ENCODE results near the gene TCFL5.
"Not testable (repeated sequence)": the region's sequence is repeated elsewhere in the genome, so short reads cannot be mapped to it uniquely, and the experiment has no call there.

The TCFL5 gene

GRCh38 chr20:62849431-62849830 lies 12.2 kb downstream of the TCFL5 start:
- no peak for TF ChIP-seq CTCF (IDR thresholded peaks at IDR 0.05)
- Histone ChIP-seq H3K79me2 (no peaks in the 10 kb centered on the region), H3K27ac (no peak overlapping the region), H3K4me1 (no peaks in the 10 kb centered on the region), H3K4me2 (ENCODE audit: low read length) (no peak overlapping the region), H3K9ac (no peak overlapping the region), H3K27me3 (ENCODE audit: control insufficient read depth, insufficient read depth, low read length) (no peaks in the 10 kb centered on the region), H2AFZ (no peak overlapping the region), H3K4me3 (ENCODE audit: low read depth, low read length) (no peak overlapping the region), H3K36me3 (ENCODE audit: control insufficient read depth, insufficient read depth, low read length) (no peaks in the 10 kb centered on the region), H3K9me3 (ENCODE audit: control insufficient read depth, low read length) (no peaks in the 10 kb centered on the region)

GRCh38 chr20:62848917-62849316 lies 12.7 kb downstream of the TCFL5 start:
- H3K9me3 ChIP-seq (ENCODE audit: control insufficient read depth, low read length); H3K4me1 ChIP-seq; H2AFZ ChIP-seq; H3K27me3 ChIP-seq (ENCODE audit: control insufficient read depth, insufficient read depth, low read length); H3K27ac ChIP-seq; H3K79me2 ChIP-seq; H3K4me2 ChIP-seq (ENCODE audit: low read length); H3K36me3 ChIP-seq (ENCODE audit: control insufficient read depth, insufficient read depth, low read length); H3K4me3 ChIP-seq (ENCODE audit: low read depth, low read length); H3K9ac ChIP-seq: not testable (repeated sequence)

GRCh38 chr20:62846166-62846890 lies 15.3 kb downstream of the TCFL5 start:
- no peaks in the 10 kb centered on the region for H3K36me3 ChIP-seq (ENCODE audit: control insufficient read depth, insufficient read depth, low read length)
- no peak overlapping the region for H3K4me3 ChIP-seq (ENCODE audit: low read depth, low read length)
- H3K79me2 ChIP-seq, result no peaks in the 10 kb centered on the region
- H3K27ac ChIP-seq, result no peak overlapping the region
- H3K9me3 ChIP-seq (ENCODE audit: control insufficient read depth, low read length), result no peaks in the 10 kb centered on the region
- no peak for TF ChIP-seq CTCF (IDR thresholded peaks at IDR 0.05)
- H3K9ac ChIP-seq, result no peak overlapping the region
- no peak overlapping the region for H3K4me2 ChIP-seq (ENCODE audit: low read length)
- H2AFZ ChIP-seq, result no peak overlapping the region
- no peaks in the 10 kb centered on the region for H3K4me1 ChIP-seq
- H3K27me3 ChIP-seq (ENCODE audit: control insufficient read depth, insufficient read depth, low read length), result no peaks in the 10 kb centered on the region

- H3K79me2 ChIP-seq, result no peaks in the 10 kb centered on the region
- TF ChIP-seq CTCF (IDR thresholded peaks at IDR 0.05), result no peak
- H3K27ac ChIP-seq, result no peak overlapping the region
- no peak overlapping the region for H2AFZ ChIP-seq
- H3K9me3 ChIP-seq (ENCODE audit: control insufficient read depth, low read length), result no peaks in the 10 kb centered on the region
- no peak overlapping the region for H3K4me2 ChIP-seq (ENCODE audit: low read length)
- H3K4me1 ChIP-seq, result no peaks in the 10 kb centered on the region
- no peaks in the 10 kb centered on the region for H3K27me3 ChIP-seq (ENCODE audit: control insufficient read depth, insufficient read depth, low read length)
- H3K36me3 ChIP-seq (ENCODE audit: control insufficient read depth, insufficient read depth, low read length), result no peaks in the 10 kb centered on the region
- no peak overlapping the region for H3K4me3 ChIP-seq (ENCODE audit: low read depth, low read length)
- H3K9ac ChIP-seq, result no peak overlapping the region
These were observed 16.0 kb downstream of the TCFL5 start for GRCh38 chr20:62845416-62846160.

- Histone ChIP-seq H3K9ac (no peak overlapping the region), H2AFZ (no peak overlapping the region), H3K4me1 (no peaks in the 10 kb centered on the region), H3K79me2 (no peaks in the 10 kb centered on the region), H3K36me3 (ENCODE audit: control insufficient read depth, insufficient read depth, low read length) (no peaks in the 10 kb centered on the region), H3K9me3 (ENCODE audit: control insufficient read depth, low read length) (no peaks in the 10 kb centered on the region), H3K27me3 (ENCODE audit: control insufficient read depth, insufficient read depth, low read length) (no peaks in the 10 kb centered on the region), H3K27ac (no peak overlapping the region), H3K4me3 (ENCODE audit: low read depth, low read length) (no peak overlapping the region), H3K4me2 (ENCODE audit: low read length) (no peak overlapping the region)
- no peak for TF ChIP-seq CTCF (IDR thresholded peaks at IDR 0.05)
These were observed 17.4 kb downstream of the TCFL5 start for GRCh38 chr20:62844182-62844581.

Measured in parathyroid adenoma (tissue), 2 donors.